HepG2 (cell line): ENCODE results near the gene ARSB. TPM values are rescaled to one million over a fixed set of nuclear protein-coding genes. Genes with fewer than 3 reads are reported as not detected.

Source experiments
- CCDC6 ChIP-seq: sonication (generic); formaldehyde crosslinking; IDR thresholded peaks from 2 replicates; pipeline ENCODE4 v1.8.1; 2022; ENCODE audit warnings: mild to moderate bottlenecking, missing genetic modification reagents, moderate library complexity
- DR1 ChIP-seq: sonication (generic); formaldehyde crosslinking; IDR thresholded peaks from 2 replicates; pipeline ENCODE4 v1.8.0; 2021; ENCODE audit warnings: mild to moderate bottlenecking, missing genetic modification reagents, inconsistent platforms
- EEA1 ChIP-seq: sonication (generic); formaldehyde crosslinking; IDR thresholded peaks from 2 replicates; pipeline ENCODE4 v1.5.1; 2020; ENCODE audit warnings: mild to moderate bottlenecking, missing genetic modification reagents, borderline replicate concordance
- HNRNPH1 ChIP-seq: fragments of 200-400 bp; formaldehyde crosslinking; optimal IDR thresholded peaks from 2 replicates; pipeline ENCODE3; 2017; ENCODE audit warnings: mild to moderate bottlenecking, low read depth, low read length
- HNRNPUL1 ChIP-seq: fragments of 200-400 bp; formaldehyde crosslinking; IDR thresholded peaks from 2 replicates; pipeline ENCODE4 v1.6.1; 2017; ENCODE audit warnings: low read depth, mild to moderate bottlenecking, low read length, moderate library complexity
- KDM5A ChIP-seq: fragments of 200-600 bp; sonication (generic); IDR thresholded peaks from 2 replicates; pipeline ENCODE4 v1.7.0; 2018; ENCODE audit warnings: antibody characterized with exemption, mild to moderate bottlenecking, low read length, borderline replicate concordance
- NFATC3 ChIP-seq: sonication (generic); formaldehyde crosslinking; IDR thresholded peaks from 2 replicates; pipeline ENCODE4 v1.5.1; 2020; ENCODE audit warnings: mild to moderate bottlenecking, missing genetic modification reagents
- POLR2G ChIP-seq: fragments of 200-400 bp; formaldehyde crosslinking; IDR thresholded peaks from 2 replicates; pipeline ENCODE4 v1.6.1; 2018; ENCODE audit warnings: mild to moderate bottlenecking, low read depth, low read length, moderate library complexity
- RBM39 ChIP-seq: fragments of 200-400 bp; formaldehyde crosslinking; IDR thresholded peaks from one replicate; pipeline ENCODE4 v1.6.1; 2018; ENCODE audit warnings: antibody characterized with exemption, mild to moderate bottlenecking, low read depth, low read length; ENCODE audit not compliant: poor library complexity, severe bottlenecking
- SETDB1 ChIP-seq: sonication (generic); formaldehyde crosslinking; IDR thresholded peaks from 2 replicates; pipeline ENCODE4 v1.5.1; 2020; ENCODE audit warnings: missing genetic modification reagents, mild to moderate bottlenecking, borderline replicate concordance
- SMARCC2 ChIP-seq: fragments of 450-650 bp; IDR thresholded peaks from 2 replicates; pipeline ENCODE4 v1.6.1; 2017; ENCODE audit warnings: antibody characterized with exemption, mild to moderate bottlenecking
- TMF1 ChIP-seq: sonication (generic); formaldehyde crosslinking; IDR thresholded peaks from 2 replicates; pipeline ENCODE4 v1.8.1; 2022; ENCODE audit warnings: low read depth, missing genetic modification reagents
- ZMYM4 ChIP-seq: sonication (generic); formaldehyde crosslinking; IDR thresholded peaks from 2 replicates; pipeline ENCODE4 v1.8.1; 2023; ENCODE audit warnings: mild to moderate bottlenecking, missing genetic modification reagents
- ZNF256 ChIP-seq: sonication (generic); formaldehyde crosslinking; conservative IDR thresholded peaks from 2 replicates; pipeline ENCODE4 v1.4.0; 2020; ENCODE audit warnings: missing genetic modification reagents
- ZNF282 ChIP-seq: fragments of 450-650 bp; IDR thresholded peaks from 2 replicates; pipeline ENCODE4 v1.6.1; 2018; ENCODE audit not compliant: partially characterized antibody
- ZNF670 ChIP-seq: sonication (generic); formaldehyde crosslinking; IDR thresholded peaks from 2 replicates; pipeline ENCODE4 v1.8.0; 2022; ENCODE audit warnings: mild to moderate bottlenecking, missing genetic modification reagents, borderline replicate concordance
- ZNF704 ChIP-seq: sonication (generic); formaldehyde crosslinking; IDR thresholded peaks from 2 replicates; pipeline ENCODE4 v1.8.1; 2023; ENCODE audit warnings: mild to moderate bottlenecking, inconsistent platforms, moderate library complexity, missing genetic modification reagents, borderline replicate concordance
- ZNF737 ChIP-seq: sonication (generic); formaldehyde crosslinking; IDR thresholded peaks from 2 replicates; pipeline ENCODE4 v1.5.0; 2020; ENCODE audit warnings: missing genetic modification reagents, mild to moderate bottlenecking, borderline replicate concordance
- ZNF772 ChIP-seq: sonication (generic); formaldehyde crosslinking; IDR thresholded peaks from 2 replicates; pipeline ENCODE4 v1.5.0; 2020; ENCODE audit warnings: mild to moderate bottlenecking, missing genetic modification reagents
- ZNF790 ChIP-seq: sonication (generic); formaldehyde crosslinking; IDR thresholded peaks from 2 replicates; pipeline ENCODE4 v1.8.0; 2022; ENCODE audit warnings: missing genetic modification reagents, mild to moderate bottlenecking, borderline replicate concordance
- ZNF839 ChIP-seq: sonication (generic); formaldehyde crosslinking; IDR thresholded peaks from 2 replicates; pipeline ENCODE4 v1.4.0; 2020; ENCODE audit warnings: missing genetic modification reagents, mild to moderate bottlenecking, borderline replicate concordance
- ZNF891 ChIP-seq: sonication (generic); formaldehyde crosslinking; IDR thresholded peaks from 2 replicates; pipeline ENCODE4 v1.5.0; 2020; ENCODE audit warnings: mild to moderate bottlenecking, missing genetic modification reagents
- ZZZ3 ChIP-seq: sonication (generic); formaldehyde crosslinking; IDR thresholded peaks from 2 replicates; pipeline ENCODE4 v1.4.0; 2020; ENCODE audit warnings: missing genetic modification reagents, mild to moderate bottlenecking, borderline replicate concordance
- polyA plus RNA-seq, 8 experiments: library from polyadenylated mRNA; depleted of rRNA in 3 of 8; stranded (reverse) in 7 of 8; unstranded in 1 of 8; fragments of >200 nt; fragmentation: Illumina TruSeq in 4 of 8; extraction: Trizol in 4 of 8; gene quantifications; 2 replicates each; pipeline versions ENCODE4 v1.2.1 to v1.2.3, GENCODE V29; 2011 to 2016; ENCODE audit warnings: low read depth in 4 of 8, missing spikeins in 1 of 8, mixed read lengths in 1 of 8; ENCODE audit not compliant: insufficient read depth in 1 of 8
- total RNA-seq, 5 experiments: library from RNA; depleted of rRNA; stranded (reverse); fragments of >200 nt; fragmentation: Illumina TruSeq; extraction: Trizol; gene quantifications; 2 replicates each; pipeline ENCODE4 v1.2.3, GENCODE V29; 2016; ENCODE audit warnings: low read depth in 1 of 5
- TF ChIP-seq, protein P1 (sequence below): IDR thresholded peaks from 2 replicates; pipeline ENCODE4 v1.6.1; 2012; ENCODE audit warnings: low read length, improper control_type of control experiment
- TF ChIP-seq, protein P2 (sequence below): sonication (generic); formaldehyde crosslinking; IDR thresholded peaks from 2 replicates; pipeline ENCODE4 v1.5.0; 2020; ENCODE audit warnings: missing genetic modification reagents

Gene ARSB
- total and polyA plus RNA-seq, 2 of the 13 experiments (the other 11 are each of a cell fraction or from before 2014, with no cell fraction given), result 52.6 to 66.4 TPM

DNA sequence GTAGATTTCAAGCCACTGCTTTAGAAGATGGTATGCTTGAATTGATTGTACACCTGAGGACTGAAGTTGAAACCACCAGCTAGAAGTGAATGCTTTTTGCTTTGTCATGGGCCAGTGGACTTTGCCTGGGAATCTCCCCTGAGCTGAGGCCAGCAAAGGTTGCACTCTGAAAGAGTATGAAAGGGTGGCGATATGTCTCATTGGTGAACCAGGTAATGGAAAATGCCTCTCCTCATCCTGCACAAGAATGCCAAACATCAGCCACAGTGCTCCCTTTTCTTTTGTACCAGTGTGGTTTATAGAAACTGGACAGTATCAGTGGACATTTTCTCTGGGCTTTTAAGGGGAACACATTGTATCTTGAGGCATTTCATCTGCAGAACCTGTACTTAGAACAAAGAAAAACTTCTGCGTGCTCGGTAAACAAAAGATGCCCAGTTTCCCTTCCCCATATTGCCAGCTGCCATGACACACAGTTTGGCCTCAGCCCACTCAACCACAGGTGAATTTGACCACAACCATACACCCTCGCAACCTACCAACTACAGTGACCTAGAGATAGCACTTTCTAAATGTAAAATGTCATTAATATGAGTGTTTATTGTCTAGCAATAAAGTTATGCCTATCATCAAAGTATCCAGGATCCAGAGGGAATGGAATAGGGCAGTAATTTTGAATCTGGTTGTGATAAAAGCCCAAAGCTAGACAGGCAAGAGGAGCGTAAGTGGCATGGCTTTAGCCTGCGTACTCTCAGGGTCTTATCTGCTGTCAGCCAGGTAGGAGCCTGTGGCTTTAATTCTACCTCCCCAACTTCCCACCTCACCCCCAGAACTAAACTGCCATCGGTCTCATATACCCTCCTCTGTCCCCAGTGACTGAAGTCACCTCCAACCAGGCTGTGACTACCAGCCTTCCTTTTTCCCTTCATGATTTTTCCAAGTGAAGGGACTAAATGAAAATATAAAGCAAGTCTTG is 257.0 kb downstream of the ARSB start (continued):
- TF ChIP-seq ZNF282 (no peak), ZNF790 (CRISPR knock-in tag) (no peak), HNRNPH1 (no peak), DR1 (CRISPR knock-in tag) (no peak), NFATC3 (CRISPR knock-in tag) (no peak), SETDB1 (CRISPR knock-in tag) (no peak), ZMYM4 (CRISPR knock-in tag) (peak; percentile 77), ZNF670 (CRISPR knock-in tag) (no peak), KDM5A (no peak), ZNF772 (CRISPR knock-in tag) (0 out of 2 replicates have a peak, but pooled peaks have one; percentile 19), ZNF839 (CRISPR knock-in tag) (no peak), TMF1 (CRISPR knock-in tag) (no peak), CCDC6 (CRISPR knock-in tag) (no peak), EEA1 (CRISPR knock-in tag) (no peak), HNRNPUL1 (no peak), ZNF737 (CRISPR knock-in tag) (no peak), ZZZ3 (CRISPR knock-in tag) (no peak), ZNF256 (no peak), SMARCC2 (no peak), ZNF891 (CRISPR knock-in tag) (no peak), POLR2G (peak; percentile 42; the same call in 1 of the 2 replicates), ZNF704 (CRISPR knock-in tag) (no peak), RBM39 (no peak)
- TF ChIP-seq, protein P1, sequence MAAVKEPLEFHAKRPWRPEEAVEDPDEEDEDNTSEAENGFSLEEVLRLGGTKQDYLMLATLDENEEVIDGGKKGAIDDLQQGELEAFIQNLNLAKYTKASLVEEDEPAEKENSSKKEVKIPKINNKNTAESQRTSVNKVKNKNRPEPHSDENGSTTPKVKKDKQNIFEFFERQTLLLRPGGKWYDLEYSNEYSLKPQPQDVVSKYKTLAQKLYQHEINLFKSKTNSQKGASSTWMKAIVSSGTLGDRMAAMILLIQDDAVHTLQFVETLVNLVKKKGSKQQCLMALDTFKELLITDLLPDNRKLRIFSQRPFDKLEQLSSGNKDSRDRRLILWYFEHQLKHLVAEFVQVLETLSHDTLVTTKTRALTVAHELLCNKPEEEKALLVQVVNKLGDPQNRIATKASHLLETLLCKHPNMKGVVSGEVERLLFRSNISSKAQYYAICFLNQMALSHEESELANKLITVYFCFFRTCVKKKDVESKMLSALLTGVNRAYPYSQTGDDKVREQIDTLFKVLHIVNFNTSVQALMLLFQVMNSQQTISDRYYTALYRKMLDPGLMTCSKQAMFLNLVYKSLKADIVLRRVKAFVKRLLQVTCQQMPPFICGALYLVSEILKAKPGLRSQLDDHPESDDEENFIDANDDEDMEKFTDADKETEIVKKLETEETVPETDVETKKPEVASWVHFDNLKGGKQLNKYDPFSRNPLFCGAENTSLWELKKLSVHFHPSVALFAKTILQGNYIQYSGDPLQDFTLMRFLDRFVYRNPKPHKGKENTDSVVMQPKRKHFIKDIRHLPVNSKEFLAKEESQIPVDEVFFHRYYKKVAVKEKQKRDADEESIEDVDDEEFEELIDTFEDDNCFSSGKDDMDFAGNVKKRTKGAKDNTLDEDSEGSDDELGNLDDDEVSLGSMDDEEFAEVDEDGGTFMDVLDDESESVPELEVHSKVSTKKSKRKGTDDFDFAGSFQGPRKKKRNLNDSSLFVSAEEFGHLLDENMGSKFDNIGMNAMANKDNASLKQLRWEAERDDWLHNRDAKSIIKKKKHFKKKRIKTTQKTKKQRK, result no peak
- TF ChIP-seq, protein P2, sequence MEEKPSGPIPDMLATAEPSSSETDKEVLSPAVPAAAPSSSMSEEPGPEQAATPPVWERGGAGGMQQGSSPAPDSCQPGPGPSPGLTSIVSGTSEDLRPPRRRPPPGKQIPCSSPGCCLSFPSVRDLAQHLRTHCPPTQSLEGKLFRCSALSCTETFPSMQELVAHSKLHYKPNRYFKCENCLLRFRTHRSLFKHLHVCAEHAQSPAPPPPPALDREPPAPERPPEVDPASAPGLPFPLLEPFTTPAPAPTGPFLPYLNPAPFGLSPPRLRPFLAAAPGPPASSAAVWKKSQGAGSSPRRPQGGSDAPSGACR (CRISPR knock-in tag), result no peak
